Activated CD4-positive, CD25-positive, alpha-beta regulatory T cell (primary cell): ENCODE measurements around the gene CPXM2.

ENCODE experiments used
- DNase-seq, 4 experiments: peaks; one replicate each; lab custom pipeline; 2025; lab: John Stamatoyannopoulos, UW

The CPXM2 gene

DNA sequence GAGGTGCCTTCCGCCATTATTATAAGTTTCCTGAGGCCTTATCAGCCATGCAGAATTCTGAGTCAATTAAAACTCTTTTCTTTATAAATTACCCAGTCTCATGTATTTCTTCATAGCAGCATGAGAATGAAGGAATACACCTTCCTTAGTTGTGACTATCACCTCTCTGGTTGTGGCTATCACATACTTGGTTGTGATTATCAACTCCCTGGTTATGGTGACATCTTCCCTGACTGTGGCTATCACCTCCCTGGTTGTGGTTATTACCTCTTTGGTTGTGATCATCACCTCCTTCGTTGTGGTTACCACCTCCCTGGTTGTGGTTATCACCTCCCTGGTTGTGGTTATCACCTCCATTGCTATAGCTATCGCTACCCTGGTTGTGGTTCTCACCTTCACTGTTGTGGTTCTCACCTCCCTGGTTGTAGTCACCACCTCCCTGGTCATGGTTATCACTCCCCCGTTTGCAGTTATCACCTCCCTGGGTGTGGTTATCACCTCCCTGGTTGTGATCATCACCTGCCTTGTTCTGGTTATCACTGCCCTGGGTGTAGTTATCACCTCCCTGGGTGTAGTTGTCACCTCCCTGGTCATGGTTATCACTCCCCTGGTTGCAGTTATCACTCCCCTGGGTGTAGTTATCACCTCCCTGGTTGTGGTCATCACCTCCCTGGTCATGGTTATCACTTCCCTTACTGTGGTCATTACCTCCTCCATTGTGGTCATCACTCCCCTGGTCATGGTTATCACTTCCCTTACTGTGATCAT is 119.5 kb downstream of the CPXM2 start:
- no peak for DNase-seq

DNA sequence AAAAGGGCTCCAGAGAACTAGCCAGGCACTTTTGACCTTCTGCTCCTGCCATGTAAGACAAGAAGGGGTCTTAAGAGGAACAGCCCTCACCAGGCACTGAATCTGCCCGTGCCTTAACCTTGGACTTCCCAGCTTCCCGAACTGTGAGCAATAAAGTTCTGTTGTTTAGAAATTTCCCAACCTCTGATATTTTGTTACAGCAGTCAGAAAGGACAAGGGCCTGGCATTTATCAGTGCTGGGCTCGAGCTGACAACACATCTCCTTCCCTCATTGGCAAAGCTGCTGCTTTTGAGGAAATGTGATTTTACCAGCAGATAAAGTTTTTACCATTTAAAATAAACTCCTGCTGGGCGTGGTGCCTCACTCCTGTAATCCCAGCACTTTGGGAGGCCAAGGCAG is 122.0 kb downstream of the CPXM2 start:
- DNase-seq, result no peak

DNA sequence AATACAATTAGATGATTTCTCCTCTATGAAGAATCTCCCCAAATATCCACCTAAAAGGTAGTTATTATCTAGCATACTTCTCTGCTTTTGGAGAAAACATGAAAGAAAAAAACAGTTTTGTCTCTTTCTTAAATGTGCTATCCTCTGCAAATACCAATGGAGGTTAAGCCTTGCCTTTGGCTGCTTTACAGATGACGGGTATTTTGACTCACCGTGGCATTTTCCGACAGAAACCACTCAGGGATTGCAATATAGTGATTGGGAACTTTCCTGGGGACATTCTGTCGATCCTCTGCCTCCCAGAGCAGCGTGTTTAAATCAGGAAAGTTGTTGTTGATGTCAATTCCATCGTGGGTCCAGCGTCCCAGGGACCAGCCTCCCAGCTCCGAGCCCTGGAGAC is 124.8 kb downstream of the CPXM2 start:
- DNase-seq, result no peak

DNA sequence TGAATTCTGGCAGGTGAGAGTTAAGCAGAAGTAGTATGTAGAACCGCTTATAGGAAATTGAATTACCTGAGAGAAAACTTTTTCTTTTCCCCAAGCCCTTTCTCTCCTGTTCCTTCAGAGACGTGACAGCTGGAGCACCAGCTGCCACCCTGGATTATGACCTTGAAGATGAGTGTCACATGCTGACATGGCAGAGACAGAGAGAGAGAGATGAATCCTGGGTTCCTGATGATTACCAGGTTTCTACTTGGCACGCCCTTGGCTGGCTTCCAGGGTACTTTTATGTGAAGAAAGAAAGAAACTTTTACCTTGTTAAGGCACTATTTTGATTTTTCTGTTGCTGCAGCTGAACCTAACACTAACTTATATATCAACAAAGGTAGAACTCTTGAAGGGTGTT is 125.6 kb downstream of the CPXM2 start:
- no peak for DNase-seq

DNA sequence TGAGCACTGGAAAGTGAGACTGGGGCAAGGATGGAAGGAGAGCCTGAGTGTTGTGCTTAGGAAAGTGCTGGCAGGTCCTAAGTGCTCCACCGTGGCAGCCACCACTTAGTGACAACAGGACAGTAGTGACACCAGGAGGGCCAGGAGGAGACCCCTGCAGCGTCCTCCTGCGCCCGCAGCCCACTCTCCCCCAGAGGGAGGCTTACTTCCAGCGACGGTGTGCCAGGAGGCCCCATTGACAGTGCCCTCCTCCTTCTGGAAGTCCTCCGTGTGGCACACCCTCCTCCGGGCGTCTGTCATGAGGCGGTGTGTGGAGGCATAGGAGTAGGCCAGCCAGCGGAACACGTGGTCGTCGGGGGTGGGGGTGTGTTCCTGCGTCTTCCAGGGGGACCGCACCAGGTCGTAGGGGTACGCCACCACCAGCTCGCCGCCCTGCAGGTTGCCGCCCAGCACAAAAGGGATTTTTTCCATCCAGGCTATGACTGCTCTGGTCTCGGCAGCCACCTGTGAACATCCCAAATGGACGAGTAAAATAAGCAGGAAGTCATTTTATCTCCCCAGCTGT is 129.9 kb downstream of the CPXM2 start:
- no peak for DNase-seq

DNA sequence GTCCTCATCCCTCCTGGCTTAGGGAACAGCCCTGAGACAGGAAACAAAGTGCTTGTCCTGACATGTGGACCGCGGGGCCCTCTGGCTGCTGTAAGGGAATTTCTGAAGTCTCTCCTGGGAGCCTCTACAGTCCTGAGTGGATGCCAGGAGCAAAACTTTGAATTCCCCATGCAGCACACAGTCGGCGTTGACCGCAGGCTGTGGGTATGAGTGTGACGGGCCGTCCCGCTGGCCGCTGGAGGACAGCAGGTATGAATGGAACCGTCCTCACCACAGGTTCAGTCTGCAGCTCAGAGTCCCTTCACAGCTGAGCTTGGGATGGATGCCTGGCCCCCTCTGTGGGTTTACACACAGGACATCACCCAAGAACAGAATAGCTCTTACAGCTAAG is 130.6 kb downstream of the CPXM2 start:
- DNase-seq, result no peak

DNA sequence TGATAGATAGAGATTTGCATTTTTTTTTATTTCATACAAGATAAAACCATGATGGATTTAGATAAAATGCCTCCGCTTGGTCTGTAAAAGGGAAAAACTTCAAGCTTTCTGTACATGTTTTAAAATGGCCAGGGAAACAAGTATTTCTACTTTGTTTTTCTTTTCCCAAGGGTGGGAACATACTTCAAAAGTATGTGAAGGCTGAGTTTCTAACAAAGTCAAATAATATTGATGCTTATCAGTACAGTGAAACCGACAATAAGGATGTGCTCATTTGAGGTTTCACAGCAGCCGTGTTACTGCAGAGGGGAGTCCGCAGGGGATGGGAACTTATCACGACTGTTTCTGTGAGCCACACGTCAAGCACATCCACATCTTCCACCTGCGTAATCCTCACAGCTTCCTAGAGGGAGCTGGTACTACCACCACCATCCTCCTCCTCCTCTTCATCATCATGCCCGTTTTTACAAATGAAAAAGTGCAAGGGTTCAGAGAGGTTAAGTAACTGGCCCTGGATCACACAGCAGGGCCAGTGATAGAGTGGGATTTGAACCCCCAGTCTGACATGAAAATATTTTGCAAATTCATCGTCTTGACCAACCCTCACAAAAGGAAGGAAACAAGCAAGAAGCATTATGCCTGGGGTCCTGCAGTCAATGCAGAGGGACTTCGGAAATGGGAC is 131.1 kb downstream of the CPXM2 start:
- no peak for DNase-seq

DNA sequence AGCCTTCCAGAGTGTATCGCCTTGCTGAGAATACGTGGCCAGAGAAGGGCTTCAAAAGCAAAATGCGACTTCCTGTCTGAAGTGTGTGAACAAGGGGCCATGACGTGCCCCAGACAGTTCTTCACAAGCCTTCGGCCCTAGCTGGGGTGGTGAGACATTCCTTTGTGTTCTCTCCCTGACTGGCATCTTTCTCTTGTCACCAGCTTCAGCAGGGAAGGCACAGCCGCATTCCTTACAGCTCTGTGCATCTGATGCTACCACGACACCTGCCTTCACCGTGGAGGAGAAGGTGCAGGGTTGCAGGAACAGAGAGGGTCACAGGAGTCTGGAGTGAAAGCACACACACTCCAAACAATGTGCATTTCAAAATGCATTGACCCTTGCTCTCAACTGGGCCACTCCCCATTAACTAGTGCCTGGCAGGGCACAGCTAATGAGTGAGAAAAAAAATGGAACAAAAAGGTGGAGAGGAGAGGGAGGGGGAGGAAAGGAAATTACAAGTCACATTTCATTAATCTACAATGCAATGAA is 132.0 kb downstream of the CPXM2 start:
- DNase-seq, result no peak

DNA sequence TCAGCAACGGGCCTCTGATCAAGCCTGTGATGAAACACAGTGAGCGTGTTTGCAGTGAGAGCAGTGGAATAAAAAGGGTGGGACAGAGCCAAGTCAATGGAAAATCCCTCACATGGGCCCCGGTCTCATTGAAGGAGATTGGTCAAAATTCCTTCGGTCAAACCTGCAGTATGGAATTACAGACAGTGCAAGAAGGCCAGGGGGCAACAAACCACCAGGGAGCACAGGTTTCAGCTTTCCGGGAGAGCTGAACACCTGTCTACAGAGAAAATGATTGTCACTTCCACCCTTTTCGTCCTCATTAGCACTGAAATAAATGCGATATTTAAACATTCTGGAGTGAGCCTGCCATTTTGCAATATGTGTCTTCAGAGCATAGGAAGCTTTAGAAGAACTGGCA is 132.6 kb downstream of the CPXM2 start:
- DNase-seq, result no peak

DNA sequence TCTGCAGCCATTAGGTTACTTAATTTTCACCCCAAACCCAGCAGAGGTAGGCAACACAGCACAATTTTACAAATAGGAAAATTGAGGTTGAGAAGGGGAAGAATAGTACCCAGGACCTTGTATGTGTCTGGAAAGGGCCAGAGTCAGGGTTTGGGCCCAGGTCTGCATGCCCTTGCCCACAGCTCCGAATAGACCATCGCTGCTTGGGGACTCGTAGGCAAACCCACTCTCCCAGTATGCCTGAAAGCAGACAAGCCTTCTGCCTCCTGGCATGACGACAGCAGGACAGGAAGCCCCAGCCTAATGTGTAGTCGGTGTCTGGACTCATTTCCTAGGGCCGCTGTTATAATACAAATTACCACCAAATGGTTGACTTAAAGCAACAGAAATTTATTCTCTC is 133.8 kb downstream of the CPXM2 start:
- DNase-seq, result no peak

DNA sequence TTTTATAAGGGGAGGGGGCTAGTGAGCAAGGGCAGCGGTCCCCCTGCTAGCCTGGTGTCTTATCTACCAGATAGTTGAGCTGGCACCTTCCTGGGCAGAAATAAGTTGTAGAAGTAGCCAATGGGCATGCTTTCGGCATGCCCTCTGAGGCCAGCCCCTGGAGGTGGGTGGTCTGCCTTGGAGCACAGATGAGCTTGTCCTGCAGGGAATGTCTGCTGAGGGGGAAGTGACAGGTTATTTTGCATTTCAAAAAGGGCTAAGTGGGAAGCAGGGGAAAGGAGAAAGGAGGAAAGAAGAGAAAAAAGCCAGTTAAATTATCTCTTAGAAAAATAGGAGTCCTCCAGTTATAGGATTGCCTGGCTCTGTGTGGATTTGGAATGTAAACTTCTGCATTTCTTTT is 136.5 kb downstream of the CPXM2 start:
- no peak for DNase-seq

DNA sequence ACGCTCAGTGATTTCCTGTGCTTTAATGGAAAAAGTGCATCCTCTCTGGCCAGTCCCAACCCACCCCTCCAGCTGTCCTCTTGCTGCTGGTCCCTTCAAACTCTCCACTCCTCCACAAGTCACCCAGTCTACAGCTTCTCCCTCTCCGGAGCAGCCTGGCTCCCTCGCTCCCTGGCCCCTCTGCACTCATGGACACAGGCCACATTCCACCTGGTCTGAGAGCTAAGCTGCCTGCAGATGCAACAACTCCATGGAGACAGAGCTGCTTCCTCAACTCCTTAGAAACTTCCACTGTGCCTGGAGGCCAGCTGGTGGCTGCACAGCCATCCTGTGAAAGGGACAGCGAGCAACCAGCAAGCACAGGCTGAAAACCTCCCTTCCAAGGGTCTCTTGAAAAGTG is 137.5 kb downstream of the CPXM2 start:
- no peak for DNase-seq

DNA sequence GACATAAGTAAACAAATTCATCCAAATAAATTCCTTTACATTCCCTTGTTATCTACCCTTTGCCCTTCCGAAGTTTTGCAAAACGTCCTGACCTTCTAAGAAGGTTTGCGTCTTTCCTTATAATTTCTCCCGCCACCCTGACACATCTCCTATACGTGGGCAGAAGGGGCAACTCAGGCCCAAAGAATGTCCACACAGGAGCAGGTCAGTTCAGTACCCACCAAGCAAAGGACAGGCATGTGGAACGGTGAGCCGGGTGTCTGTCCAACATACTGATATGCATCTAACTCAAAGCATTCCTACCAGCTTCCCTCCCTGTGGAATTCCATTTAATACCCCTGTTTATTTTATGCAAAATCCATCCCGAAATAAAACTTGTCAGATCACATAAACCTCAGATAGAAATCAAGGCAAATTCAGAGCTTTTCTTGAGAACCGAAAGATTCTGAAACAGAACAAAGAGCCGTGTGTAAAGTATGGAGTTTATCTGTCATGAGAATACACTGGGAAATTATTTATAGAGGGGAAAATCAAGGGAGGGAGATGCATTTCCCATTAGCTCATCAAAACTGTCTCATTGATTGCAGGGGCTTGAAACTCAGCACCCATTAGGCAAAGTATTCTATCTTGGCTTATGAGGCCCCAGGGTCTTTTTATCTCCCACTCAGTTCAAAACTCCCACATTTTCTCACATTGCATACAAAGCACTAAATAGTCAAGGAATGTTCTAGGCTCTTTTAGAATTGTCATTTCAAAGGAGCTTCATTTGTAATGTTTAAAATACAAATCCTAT is 140.1 kb downstream of the CPXM2 start:
- no peak for DNase-seq

DNA sequence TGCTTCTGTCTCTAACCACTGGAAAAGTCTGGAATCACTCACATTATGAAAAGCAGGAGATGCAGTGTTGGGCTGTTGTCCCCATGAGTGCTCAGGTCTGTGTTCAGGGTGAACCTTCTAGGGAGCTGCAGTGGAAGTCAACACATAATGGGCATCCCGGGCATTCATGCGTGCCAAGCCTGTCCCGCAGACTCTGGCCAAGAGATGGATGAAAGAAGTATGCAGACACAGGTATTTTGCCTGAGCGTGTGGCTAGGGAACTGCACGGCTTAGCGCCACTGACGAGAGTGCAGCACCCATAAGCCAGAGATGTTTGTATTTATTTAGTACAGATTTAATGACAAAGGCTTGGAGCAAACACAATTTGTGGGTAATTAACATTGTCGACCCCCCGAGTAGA is 140.7 kb downstream of the CPXM2 start:
- no peak for DNase-seq

DNA sequence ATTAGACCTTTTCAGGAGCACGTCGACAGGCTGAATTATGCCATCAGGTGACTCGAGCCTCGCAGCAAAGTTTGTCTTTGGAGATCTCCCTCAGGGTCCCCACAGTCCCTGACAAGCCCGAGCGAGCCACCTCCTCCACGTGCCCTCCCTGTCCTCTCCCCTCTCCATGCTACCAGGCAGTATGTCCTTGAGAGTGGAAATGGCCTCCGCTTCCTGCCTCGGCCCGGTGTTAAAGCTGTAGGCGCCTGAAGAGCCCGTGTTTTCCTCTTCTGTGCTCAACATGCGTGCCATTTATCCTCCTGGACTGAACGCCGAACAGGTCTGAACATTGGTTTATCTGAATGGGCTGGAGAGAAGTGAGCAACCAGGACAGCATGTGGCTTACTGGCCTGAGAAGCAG is 142.9 kb downstream of the CPXM2 start:
- DNase-seq, result no peak

DNA sequence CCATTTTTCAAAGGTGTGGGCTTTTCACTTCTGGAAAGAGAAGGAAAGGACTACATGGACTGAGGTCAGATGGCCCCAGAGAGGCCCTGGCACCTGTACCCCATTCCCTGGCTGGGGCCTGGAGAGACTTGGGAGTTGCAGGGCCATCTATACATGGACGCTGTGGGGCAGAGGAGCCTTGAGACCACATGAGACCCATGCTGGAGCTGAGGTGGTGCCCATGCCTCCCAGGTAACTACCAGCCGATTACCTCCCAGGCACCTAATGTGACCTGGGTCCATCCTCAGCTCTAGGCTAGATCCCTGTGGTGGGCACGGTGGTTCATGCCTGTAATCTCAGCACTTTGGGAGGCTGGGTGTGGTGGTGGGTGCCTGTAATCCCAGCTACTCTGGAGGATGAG is 144.2 kb downstream of the CPXM2 start:
- no peak for DNase-seq

DNA sequence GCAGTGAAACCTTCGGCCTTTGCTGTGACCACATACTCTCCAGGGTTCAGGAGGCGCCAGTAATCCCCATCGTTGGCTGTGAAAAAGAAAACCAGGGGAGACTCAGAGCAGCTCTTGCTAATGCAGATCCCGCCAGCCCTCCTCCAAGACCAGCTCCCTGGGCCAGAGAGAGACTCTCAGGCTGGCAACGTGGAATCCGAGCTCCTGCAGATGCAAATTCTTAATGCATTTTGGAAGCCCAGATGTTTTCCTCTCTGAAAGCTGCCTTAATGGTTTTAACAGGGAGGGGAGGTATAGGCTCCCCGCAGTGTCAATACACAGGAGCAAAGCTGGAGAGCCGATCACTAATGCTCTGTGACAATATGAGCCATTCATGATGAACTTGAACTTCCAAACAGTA is 144.7 kb downstream of the CPXM2 start:
- no peak for DNase-seq

DNA sequence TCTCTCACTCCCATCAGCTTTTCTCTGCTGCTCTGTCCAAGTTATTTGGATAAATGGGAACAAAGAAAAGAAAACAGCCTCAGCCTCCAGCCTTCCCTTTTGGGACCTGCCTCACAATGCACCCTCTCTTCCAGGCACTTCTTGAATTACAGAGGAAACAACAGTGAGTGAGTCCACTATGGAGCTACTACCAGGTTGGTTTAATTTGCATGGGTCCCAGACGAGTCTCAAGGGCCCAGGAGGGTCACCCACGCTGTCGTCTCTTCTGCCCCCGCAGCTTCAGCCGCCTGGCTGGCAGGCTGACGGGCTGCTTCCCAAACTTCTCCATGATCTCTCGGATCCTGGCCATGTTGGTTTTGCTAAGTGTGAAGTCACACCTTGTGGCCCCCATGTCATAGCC is 145.1 kb downstream of the CPXM2 start:
- no peak for DNase-seq

DNA sequence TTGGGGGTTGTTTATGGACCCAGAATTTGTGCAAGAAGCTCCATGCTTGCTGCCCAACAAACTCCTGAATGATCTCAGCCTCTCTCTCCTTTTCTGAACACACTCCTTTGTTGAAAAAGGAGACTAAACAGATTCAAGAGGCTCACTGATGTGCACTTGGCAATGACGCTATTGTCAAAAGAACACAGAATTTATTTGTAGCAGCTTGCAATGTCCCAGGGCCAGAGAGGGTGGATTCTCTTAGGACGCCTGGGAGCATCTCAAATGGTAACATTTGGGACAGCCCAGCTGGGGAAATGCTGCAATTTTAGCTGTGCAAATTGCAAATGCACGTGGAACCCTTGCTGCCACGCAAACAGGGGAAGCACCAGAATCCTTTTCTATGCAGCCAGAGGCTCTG is 145.5 kb downstream of the CPXM2 start:
- DNase-seq, result no peak

DNA sequence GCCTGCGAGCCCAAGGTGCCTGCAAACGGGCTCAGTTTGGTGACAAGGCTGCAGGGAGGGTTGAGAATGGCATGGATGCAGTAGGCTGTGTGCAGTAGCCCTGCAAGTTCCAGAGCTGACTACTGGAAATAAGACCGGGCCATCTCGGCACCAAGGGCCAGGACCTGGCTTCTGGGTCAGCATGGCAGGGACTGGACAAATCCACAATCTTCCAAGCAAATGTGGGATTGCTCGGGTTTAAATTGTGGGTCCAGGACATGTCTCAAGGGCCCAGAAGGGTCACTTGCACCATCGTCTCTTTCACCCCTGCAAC is 147.4 kb downstream of the CPXM2 start:
- DNase-seq, result no peak

DNA sequence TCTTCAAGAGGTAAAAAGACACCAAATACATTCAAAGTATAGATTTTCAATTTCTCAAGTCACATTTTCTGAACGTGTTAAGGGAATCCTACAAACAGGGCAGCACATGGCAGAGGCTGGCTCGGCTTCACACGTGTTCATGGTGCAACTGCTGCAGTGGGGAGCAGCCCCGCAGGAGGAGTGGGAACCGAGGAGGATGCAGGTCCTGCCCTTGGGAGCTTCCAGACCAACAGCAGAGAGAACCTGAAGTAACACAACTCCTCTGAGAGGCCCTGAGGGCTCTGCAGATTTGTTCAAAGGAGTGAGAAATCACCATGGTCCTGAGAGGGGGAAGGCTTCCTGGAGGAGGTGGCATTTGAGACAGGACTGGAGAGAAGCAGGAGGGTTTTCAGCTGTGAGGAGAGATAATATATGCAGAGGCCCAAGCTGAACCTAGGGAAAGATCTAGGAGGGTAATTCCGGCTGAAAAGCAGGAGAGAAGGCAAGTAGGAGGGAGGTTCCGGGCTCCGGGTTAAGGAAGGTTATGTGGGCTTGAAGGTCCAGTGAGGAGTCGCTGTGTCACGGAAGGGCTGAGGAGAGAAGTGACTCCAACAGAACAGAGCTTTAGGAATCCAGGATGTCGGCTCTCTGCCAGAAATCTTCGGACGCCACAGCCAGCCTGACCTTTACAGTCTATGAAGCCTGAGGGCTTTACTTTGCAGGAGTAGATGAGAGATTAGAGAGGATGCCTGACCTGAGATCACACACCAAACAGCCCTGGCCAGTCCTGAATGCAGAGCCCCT is 148.0 kb downstream of the CPXM2 start:
- DNase-seq, result no peak
